GM08714 (cell line): ENCODE data around the gene CARTPT.

Experiments used
- H3K4me3 ChIP-seq: fragments of 200-500 bp; sonication (Bioruptor generic); 2 replicates; pipeline ENCODE4 v1.5.1; 2014; ENCODE audit warnings: mild to moderate bottlenecking, low read length, inconsistent platforms
- ZNF274 ChIP-seq: IDR thresholded peaks from 2 replicates; pipeline ENCODE4 v1.6.1; 2012; ENCODE audit warnings: mild to moderate bottlenecking, low read depth, low read length

The CARTPT gene

DNA sequence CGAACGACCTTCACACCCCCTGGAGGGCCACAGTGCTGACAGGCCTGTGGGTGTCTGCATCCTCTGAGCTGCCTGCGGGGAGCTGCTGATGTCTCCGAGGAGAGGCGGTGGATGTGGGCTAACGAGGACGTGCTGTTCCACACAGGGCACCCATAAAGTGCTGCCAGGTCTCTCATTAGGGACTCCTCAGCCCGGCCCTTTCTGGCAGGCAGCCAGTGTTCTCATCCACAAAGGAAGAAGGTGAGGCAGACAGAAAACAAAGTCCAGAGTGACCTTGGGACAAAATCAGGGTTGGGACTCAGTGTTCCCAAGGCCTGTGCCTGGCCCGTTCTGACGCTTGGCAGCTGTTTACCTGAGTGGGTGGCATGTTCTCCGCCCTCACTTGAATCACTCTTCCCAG is 29.3 kb downstream of the CARTPT start:
- no peak overlapping the region for H3K4me3 ChIP-seq
- TF ChIP-seq ZNF274, result no peak

DNA sequence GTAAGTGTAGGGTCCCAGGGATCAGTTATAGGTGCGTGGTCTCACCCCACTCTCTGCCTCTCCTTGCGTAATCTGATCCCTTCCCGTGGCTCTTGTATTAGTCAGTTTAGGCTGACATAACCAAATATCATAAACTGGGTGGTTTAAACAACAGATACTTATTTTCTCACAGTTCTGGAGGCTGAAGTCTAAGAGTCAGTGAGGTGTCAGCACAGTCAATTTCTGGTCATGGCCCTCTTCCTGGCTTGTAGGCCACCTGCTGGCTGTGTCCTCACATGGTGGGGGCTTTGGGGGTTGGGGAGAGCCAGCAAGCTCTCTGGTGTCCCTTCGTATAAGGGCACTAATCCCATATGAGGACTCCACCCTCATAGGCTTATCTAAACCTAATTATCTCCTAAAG is 32.3 kb downstream of the CARTPT start:
- no peak overlapping the region for H3K4me3 ChIP-seq
- TF ChIP-seq ZNF274, result no peak

- no peak for TF ChIP-seq ZNF274
- H3K4me3 ChIP-seq, result no peak overlapping the region
Measured at GRCh38 chr5:71752441-71753190, 33.5 kb downstream of the CARTPT start.

DNA sequence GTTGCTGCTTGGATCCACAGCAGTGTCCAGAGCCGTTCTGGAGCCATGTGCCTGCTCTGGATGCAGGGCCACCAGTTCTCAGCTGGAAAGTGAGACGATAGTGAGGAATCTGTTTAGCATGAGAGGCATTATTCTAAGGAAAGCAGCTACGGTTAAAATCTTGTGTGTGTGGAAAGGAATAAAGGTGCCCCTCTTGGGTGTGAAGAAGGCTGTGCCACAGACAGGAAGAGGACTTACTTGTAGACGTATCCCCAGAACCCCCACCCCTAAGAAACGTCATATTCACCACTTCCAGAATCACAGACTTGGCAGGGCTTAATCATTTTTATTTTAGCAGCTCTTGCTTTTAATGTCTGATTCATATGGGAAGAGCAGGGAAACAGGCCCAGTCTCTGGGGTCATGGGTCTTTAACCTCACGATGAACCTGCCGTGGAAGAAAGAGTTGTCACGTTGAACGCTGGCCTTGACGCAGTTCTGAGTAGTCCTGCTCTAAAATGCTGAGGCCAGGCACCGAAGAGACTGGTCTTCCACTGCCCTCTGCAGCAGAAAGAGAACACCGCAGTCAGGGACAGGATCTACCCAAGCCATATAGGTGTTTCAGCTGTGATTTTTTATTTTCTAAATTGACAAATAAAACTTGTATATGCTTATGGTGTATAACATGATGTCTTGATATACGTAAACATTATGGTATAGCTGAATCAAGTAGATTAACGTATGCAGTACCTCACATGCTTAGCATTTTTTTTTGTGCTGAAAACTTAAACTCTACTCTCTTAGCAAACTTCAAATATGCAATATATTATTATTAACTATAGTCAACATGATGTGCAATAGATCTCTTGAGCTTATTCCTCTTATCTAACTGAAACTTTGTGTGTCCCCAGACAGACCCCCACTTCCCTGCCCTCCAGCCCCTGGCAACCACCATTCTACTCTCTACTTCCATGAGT is 38.8 kb downstream of the CARTPT start:
- TF ChIP-seq ZNF274, result no peak
- H3K4me3 ChIP-seq, result no peak overlapping the region

- TF ChIP-seq ZNF274, result no peak
Measured at GRCh38 chr5:71762826-71763225, 43.8 kb downstream of the CARTPT start.

GRCh38 chr5:71767661-71768060 is 48.6 kb downstream of the CARTPT start:
- no peak overlapping the region for H3K4me3 ChIP-seq
- TF ChIP-seq ZNF274, result no peak

More at GRCh38 chr5:71762826-71763225, 43.8 kb downstream of the CARTPT start:
- no peak overlapping the region for H3K4me3 ChIP-seq

GRCh38 chr5:71769287-71769686 is 50.2 kb downstream of the CARTPT start:
- TF ChIP-seq ZNF274, result no peak
- no peak overlapping the region for H3K4me3 ChIP-seq

GRCh38 chr5:71770381-71770780 is 51.3 kb downstream of the CARTPT start:
- no peak for TF ChIP-seq ZNF274
- H3K4me3 ChIP-seq, result no peak overlapping the region
